ENCODE data around the gene HSPA4. TPM values are rescaled to one million over a fixed set of nuclear protein-coding genes. Genes with fewer than 3 reads are reported as not detected.
"Not testable (repeated sequence)": the region's sequence is repeated elsewhere in the genome, so short reads cannot be mapped to it uniquely, and the experiment has no call there.

The HSPA4 gene
- total RNA-seq: 100 to 1,000 TPM; 258 to 302 (median 277) TPM

DNA sequence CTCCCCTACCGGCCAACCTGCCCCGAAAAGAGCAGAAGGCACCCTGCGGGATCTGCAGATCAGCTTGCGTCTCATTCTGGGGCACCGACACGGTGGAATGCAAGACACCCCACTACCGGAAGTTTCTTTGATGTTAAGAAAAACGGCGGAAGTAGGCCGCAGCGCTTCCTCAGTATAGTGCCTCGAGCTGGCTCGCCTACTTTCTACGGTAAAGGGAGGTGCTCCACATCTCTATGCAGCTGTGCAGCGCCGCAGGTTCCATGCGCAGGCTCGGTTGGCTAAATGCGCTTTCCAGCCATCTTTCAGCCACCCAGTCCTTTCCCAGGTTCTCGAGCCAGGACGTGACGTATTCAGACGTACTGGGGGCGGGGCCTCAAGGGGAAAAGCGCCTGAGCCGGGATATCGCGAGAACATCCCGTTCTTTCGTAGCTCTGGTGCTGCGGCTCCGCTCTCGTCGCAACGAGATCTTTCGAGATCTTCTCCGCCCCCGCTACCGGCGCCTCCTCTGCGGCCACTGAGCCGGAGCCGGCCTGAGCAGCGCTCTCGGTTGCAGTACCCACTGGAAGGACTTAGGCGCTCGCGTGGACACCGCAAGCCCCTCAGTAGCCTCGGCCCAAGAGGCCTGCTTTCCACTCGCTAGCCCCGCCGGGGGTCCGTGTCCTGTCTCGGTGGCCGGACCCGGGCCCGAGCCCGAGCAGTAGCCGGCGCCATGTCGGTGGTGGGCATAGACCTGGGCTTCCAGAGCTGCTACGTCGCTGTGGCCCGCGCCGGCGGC, at the start of gene HSPA4:
Gene HSPA4 (plus strand): TSS at position 472 of the 775 bp plus-strand sequence. CDS start 238 bp downstream, at position 710.
- peaks cover 44% of the 10 kb centered on the region for H3K4me1 Mint-ChIP-seq (ENCODE audit: low read depth)
- peak; percentile 87 to 89 for ATAC-seq
- H3K9me3 Mint-ChIP-seq: no peaks in the 10 kb centered on the region
- DNase-seq: peak; percentile 96
- H3K4me3 Mint-ChIP-seq: peak within 1 kb of the TSS; percentile 97
- H3K27me3 Mint-ChIP-seq (ENCODE audit: low read depth): no peaks in the 10 kb centered on the region
- peaks cover 17% of the 10 kb centered on the region for H3K36me3 Mint-ChIP-seq (ENCODE audit: insufficient read depth)

- Mint-ChIP-seq H3K36me3 (ENCODE audit: insufficient read depth) (peaks cover 20% of the 10 kb centered on the region), H3K4me1 (ENCODE audit: low read depth) (no peaks in the 10 kb centered on the region), H3K27me3 (ENCODE audit: low read depth) (no peaks in the 10 kb centered on the region), H3K9me3 (no peaks in the 10 kb centered on the region), H3K4me3 (no peak overlapping the region)
- ATAC-seq (no peak), DNase-seq (no peak)
Measured at GRCh38 chr5:133006653-133007052, 45.2 kb upstream of the HSPA4 start.

DNA sequence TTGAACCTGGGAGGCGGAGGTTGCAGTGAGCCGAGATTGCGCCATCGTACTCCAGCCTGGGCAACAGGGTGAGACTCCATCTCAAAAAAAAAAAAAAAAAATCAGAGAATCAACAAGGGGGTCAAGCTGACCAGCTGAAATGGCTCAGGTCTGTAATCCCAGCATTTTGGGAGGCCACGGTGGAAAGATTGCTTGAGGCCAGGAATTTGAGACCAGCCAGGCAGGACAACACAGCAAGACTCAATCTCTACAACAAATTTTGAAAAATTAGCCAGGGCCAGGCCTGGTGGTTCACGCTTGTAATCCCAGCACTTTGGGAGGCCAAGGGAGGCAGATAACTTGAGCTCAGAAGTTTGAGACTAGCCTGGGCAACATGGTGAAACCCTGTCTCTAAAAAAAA, 43.4 kb upstream of the HSPA4 start:
- not testable (repeated sequence) for ATAC-seq; H3K4me3 Mint-ChIP-seq; H3K27me3 Mint-ChIP-seq (ENCODE audit: low read depth); H3K9me3 Mint-ChIP-seq; DNase-seq; H3K4me1 Mint-ChIP-seq (ENCODE audit: low read depth)
- H3K36me3 Mint-ChIP-seq (ENCODE audit: insufficient read depth): peaks cover 15% of the 10 kb centered on the region

- Mint-ChIP-seq H3K27me3 (ENCODE audit: low read depth) (no peaks in the 10 kb centered on the region), H3K4me3 (no peak overlapping the region), H3K4me1 (ENCODE audit: low read depth) (no peaks in the 10 kb centered on the region), H3K9me3 (no peaks in the 10 kb centered on the region), H3K36me3 (ENCODE audit: insufficient read depth) (peaks cover 16% of the 10 kb centered on the region)
- ATAC-seq: no peak
- no peak for DNase-seq
Measured at GRCh38 chr5:133015466-133015865, 36.3 kb upstream of the HSPA4 start.

DNA sequence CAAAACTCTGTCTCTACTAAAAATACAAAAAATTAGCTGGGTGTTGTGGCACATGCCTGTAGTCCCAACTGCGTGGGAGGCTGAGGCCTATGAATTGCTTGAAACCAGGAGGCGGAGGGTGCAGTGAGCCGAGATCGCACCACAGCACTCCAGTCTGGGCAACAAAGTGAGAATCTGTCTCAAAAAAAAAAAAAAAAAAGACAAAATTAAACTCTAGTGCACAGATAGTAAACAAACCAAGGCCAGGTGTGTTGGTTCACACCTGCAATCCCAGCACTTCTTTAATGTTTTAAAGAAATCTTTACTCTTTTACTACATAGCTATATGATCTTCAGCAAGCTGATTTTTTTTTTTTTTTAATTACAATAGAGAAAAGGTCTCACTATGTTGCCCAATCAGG, 33.8 kb upstream of the HSPA4 start:
- no peak for DNase-seq
- H3K4me3 Mint-ChIP-seq: no peak overlapping the region
- H3K27me3 Mint-ChIP-seq (ENCODE audit: low read depth): no peaks in the 10 kb centered on the region
- no peak for ATAC-seq
- H3K9me3 Mint-ChIP-seq: no peaks in the 10 kb centered on the region
- peaks cover 4% of the 10 kb centered on the region for H3K4me1 Mint-ChIP-seq (ENCODE audit: low read depth)
- H3K36me3 Mint-ChIP-seq (ENCODE audit: insufficient read depth): peaks cover 22% of the 10 kb centered on the region

DNA sequence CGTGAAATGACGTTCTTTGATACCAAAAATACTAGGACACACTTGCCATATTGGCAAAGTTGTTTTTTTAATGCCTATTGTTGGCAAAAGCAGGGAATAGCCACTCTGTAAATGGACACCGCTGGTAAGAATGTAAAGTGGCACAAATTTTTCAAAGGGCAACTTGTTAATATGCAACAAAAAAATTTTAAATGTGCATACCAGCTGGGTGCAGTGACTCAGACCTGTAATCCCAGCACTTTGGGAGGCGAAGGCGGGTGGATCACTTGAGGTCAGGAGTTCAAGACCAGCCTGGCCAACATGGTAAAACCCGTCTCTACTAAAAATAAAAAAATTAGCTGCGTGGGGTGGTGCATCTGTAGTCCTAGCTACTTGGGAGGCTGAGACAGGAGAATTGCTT, 32.3 kb upstream of the HSPA4 start:
- not testable (repeated sequence) for H3K27me3 Mint-ChIP-seq (ENCODE audit: low read depth); ATAC-seq; DNase-seq; H3K9me3 Mint-ChIP-seq; H3K4me3 Mint-ChIP-seq
- peaks cover 24% of the 10 kb centered on the region for H3K36me3 Mint-ChIP-seq (ENCODE audit: insufficient read depth)
- H3K4me1 Mint-ChIP-seq (ENCODE audit: low read depth): peaks cover 11% of the 10 kb centered on the region

DNA sequence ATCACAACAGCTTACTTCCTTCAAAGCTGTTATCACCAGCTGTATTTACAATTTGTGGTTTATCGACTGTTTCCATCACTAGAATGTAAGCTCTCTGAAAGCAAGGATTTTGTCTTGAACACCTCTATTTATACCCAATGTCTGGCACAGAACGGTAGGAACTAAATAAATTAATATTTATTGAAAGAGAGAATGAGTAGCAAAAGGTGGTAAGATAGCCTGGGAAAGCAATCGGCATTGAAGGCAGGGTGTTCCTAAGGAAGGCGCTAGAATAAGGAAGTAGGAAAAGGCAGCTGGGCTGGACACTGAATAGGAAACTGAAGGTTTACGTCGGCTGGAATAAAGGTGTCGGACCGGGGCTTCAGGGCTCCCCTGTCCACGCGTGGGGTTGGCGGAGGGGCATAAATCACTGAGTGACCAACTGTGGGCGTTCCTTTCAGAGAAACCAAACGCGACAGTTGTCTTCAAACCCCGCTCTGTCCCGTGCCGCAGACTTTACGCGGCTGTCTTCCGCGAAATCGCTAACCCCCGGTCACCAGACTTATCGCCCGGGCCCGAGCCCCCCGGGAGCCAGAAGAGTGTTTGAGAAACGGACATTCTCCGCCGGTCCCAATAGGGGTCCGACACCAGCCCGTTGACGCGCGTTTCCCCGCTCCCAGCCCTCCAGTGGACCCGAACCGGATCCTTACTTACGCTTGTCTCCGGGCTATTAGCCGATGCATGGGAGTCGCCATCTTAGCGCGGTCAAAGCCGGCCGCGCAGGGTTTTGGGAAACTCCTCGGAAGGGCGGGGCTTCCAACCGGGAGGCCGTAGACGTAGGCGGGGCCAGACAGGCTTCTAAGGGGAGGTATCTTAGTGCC, 25.8 kb upstream of the HSPA4 start, which contains the start of gene ZCCHC10:
Gene ZCCHC10 (minus strand): TSS at position 746 of the 860 bp plus-strand sequence. CDS start 12 bp downstream, at position 734.
- ATAC-seq (peak; percentile 100), DNase-seq (peak; percentile 89)
- Mint-ChIP-seq H3K4me1 (ENCODE audit: low read depth) (peaks cover 22% of the 10 kb centered on the region), H3K27me3 (ENCODE audit: low read depth) (no peaks in the 10 kb centered on the region), H3K36me3 (ENCODE audit: insufficient read depth) (peaks cover 13% of the 10 kb centered on the region), H3K9me3 (no peaks in the 10 kb centered on the region), H3K4me3 (peak within 1 kb of the TSS; percentile 91)

GRCh38 chr5:133026664-133027153, 25.1 kb upstream of the HSPA4 start:
- H3K27me3 Mint-ChIP-seq (ENCODE audit: low read depth): no peaks in the 10 kb centered on the region
- H3K9me3 Mint-ChIP-seq: no peaks in the 10 kb centered on the region
- peak overlapping the region; percentile 91 for H3K4me3 Mint-ChIP-seq
- no peak for ATAC-seq
- peaks cover 10% of the 10 kb centered on the region for H3K36me3 Mint-ChIP-seq (ENCODE audit: insufficient read depth)
- no peak for DNase-seq
- H3K4me1 Mint-ChIP-seq (ENCODE audit: low read depth): peaks cover 21% of the 10 kb centered on the region

GRCh38 chr5:133029416-133029815, 22.4 kb upstream of the HSPA4 start:
- Mint-ChIP-seq H3K27me3 (ENCODE audit: low read depth) (no peaks in the 10 kb centered on the region), H3K4me1 (ENCODE audit: low read depth) (peaks cover 17% of the 10 kb centered on the region), H3K9me3 (no peaks in the 10 kb centered on the region), H3K36me3 (ENCODE audit: insufficient read depth) (no peaks in the 10 kb centered on the region), H3K4me3 (no peak overlapping the region)
- no peak for ATAC-seq
- no peak for DNase-seq

DNA sequence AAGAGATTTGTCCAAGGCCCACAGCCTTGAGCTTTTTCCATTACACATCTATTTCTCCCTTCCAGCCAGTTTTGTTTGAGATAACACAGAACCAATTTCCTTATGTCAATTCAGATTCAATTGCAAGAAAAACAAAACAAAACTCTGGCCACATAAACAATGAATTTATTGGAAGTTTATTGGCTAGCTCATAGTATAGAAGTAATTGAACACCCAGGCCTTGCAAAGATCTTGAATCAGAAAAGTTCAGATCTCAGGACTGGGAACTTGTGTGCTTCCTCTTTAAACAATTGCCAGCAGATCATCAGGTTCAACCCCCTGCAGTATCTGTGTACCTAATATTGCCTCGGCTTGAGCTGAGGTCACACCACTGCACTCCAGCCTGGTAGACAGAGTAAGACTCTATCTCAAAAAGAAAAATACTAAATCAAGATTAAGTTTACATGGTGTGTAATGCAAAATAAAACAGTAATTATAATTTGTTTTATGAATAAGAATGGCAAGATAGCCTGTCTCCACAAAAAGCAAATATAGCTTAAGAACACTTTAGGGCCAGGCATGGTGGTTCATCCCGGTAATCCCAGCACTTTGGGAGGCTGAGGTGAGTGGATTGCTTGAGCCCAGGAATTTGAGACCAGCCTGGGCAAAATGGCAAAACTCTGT, 21.3 kb upstream of the HSPA4 start:
- peaks cover 10% of the 10 kb centered on the region for H3K4me1 Mint-ChIP-seq (ENCODE audit: low read depth)
- ATAC-seq (no peak), DNase-seq (no peak)
- no peaks in the 10 kb centered on the region for H3K36me3 Mint-ChIP-seq (ENCODE audit: insufficient read depth)
- no peak overlapping the region for H3K4me3 Mint-ChIP-seq
- no peaks in the 10 kb centered on the region for H3K9me3 Mint-ChIP-seq
- H3K27me3 Mint-ChIP-seq (ENCODE audit: low read depth): peaks cover 4% of the 10 kb centered on the region

- H3K27me3 Mint-ChIP-seq (ENCODE audit: low read depth): peaks cover 4% of the 10 kb centered on the region
- peaks cover 6% of the 10 kb centered on the region for H3K4me1 Mint-ChIP-seq (ENCODE audit: low read depth)
- ATAC-seq (peak; percentile 43 to 51), DNase-seq (no peak)
- no peaks in the 10 kb centered on the region for H3K36me3 Mint-ChIP-seq (ENCODE audit: insufficient read depth)
- H3K9me3 Mint-ChIP-seq: no peaks in the 10 kb centered on the region
- no peak overlapping the region for H3K4me3 Mint-ChIP-seq
Measured at GRCh38 chr5:133032852-133033742, 18.7 kb upstream of the HSPA4 start.

DNA sequence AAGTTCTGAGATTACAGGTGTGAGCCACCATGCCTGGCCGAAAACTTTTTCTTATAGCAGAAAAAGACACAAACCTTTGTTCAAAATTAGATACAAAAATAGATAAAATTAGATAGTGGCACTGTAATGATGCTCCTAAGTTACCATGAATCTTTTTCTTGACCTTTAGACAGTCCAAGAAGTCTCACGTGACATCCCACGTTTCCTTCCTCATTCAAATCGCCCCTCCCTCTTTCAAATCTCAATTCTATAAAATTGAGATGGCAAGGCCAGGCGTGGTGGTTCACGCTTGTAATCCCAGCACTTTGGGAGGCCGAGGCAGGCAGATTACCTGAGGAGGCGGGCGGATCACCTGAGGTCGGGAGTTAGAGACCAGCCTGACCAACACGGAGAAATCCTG, 17.7 kb upstream of the HSPA4 start:
- ATAC-seq (no peak), DNase-seq (no peak)
- H3K27me3 Mint-ChIP-seq (ENCODE audit: low read depth): peaks cover 4% of the 10 kb centered on the region
- peaks cover 6% of the 10 kb centered on the region for H3K4me1 Mint-ChIP-seq (ENCODE audit: low read depth)
- H3K4me3 Mint-ChIP-seq: no peak overlapping the region
- H3K9me3 Mint-ChIP-seq: no peaks in the 10 kb centered on the region
- no peaks in the 10 kb centered on the region for H3K36me3 Mint-ChIP-seq (ENCODE audit: insufficient read depth)

- ATAC-seq: no peak
- Mint-ChIP-seq H3K4me3 (no peak overlapping the region), H3K27me3 (ENCODE audit: low read depth) (peaks cover 4% of the 10 kb centered on the region), H3K4me1 (ENCODE audit: low read depth) (peaks cover 6% of the 10 kb centered on the region), H3K9me3 (no peaks in the 10 kb centered on the region), H3K36me3 (ENCODE audit: insufficient read depth) (no peaks in the 10 kb centered on the region)
- DNase-seq: no peak
Measured at GRCh38 chr5:133035224-133035623, 16.6 kb upstream of the HSPA4 start.
